T-helper 1 cell treated with Interleukin-12 subunit alpha and Interleukin-12 subunit beta and Interleukin-4 antibody, amounts not matched to agents 30 ng/mL and 1 ng/mL, for 36 hours (primary cell): ENCODE data around the gene EMILIN2. TPM values are rescaled to one million over a fixed set of nuclear protein-coding genes. Genes with fewer than 3 reads are reported as not detected.
"Not testable (repeated sequence)": the region's sequence is repeated elsewhere in the genome, so short reads cannot be mapped to it uniquely, and the experiment has no call there.

Source experiments
- intact Hi-C: fragments of 100-400 bp; cut with micrococcal nuclease; formaldehyde crosslinking; loops from one replicate; pipeline ENCODE4 v1.15.1; 2024
- total RNA-seq: library from RNA; stranded (reverse); gene quantifications from 2 replicates; pipeline ENCODE4 v1.2.3, GENCODE V29; 2022

The EMILIN2 gene
- total RNA-seq, 1 donor from 2014 or later, result 25.3 TPM

GRCh38 chr18:2913398-2914005 is 66.7 kb downstream of the EMILIN2 start:
- intact Hi-C loops, result no loop called here

GRCh38 chr18:2914185-2914880 is 67.5 kb downstream of the EMILIN2 start:
- intact Hi-C loops, result no loop called here

GRCh38 chr18:2914881-2915240 is 68.1 kb downstream of the EMILIN2 start:
- intact Hi-C loops, result no loop called here

DNA sequence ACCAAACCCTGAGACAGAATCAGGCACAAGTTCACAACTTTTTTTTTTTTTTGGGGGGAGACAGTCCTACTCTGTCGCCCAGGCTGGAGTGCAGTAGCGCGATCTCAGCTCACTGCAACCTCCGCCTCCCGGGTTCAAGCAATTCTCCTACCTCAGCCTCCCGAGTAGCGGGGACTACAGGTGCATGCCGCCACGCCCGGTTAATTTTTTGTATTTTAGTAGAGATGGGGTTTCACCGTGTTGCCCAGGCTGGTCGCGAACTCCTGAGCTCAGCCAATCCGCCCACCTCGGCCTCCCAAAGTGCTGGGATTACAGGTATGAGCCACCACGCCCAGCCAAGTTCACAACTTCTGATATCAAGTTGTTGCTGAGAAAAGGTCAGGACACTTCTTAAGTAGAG is 68.7 kb downstream of the EMILIN2 start:
- intact Hi-C loops, result not testable (repeated sequence)

GRCh38 chr18:2916184-2916583 is 69.4 kb downstream of the EMILIN2 start:
- intact Hi-C loops, result no loop called here

GRCh38 chr18:2917259-2918047 is 70.6 kb downstream of the EMILIN2 start:
- intact Hi-C loops, result no loop called here

DNA sequence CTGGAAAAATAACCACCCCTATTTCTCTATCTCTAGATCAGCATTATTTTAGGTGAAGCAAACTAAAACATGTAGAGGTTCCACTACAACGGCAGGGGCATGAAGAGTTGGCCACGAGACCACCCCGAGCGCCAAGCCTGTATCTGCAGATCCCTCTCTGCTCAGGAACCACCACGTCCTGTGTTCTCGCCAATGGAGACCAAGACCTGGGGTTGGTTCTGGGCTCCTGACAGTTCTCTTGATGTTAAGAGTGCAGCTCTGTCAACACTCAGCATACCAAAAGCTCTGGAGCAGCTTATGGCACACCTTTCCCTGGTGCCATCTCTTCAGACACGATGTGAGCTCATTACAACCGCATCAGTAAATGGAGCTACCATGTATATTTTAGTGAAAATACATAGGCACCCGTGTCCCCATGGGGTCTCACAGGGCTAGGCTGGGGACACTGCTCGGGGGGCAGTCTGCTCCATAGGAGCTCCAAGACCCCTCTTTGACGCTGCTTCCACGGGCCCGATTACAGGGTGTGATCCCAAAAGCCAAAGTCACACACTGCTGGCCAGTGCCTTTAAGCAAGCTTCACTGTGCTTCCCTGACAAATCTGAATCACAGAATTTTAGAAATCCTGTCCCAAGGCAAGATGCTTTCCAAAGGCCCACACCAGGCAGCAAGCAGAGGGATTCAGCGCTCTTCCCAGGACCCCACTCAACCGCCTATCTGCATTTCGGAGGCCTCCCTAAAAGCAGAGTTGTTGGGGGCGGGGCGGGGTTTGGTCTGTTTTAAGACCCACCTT is 72.2 kb downstream of the EMILIN2 start:
- intact Hi-C loops, result no loop called here

DNA sequence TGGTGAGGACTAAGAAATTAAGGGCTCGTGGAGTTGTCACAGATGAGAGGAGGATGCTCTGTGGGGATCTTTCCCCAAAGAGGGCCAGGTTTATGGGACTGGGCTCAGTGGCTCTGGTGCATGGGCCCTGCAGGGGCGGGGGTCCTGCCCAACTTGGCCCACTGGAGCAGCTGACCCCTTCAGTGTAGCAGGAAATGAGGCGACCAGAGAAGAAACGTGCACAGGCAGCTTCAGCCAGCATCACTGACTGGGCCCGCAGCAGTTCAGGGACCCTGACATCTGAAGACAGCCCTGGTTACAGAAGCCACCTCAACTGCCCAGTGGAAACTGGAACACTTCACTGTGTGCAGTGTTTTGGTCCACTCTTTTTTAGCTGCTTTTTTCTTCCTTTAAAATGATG is 72.8 kb downstream of the EMILIN2 start:
- intact Hi-C loops, result no loop called here

DNA sequence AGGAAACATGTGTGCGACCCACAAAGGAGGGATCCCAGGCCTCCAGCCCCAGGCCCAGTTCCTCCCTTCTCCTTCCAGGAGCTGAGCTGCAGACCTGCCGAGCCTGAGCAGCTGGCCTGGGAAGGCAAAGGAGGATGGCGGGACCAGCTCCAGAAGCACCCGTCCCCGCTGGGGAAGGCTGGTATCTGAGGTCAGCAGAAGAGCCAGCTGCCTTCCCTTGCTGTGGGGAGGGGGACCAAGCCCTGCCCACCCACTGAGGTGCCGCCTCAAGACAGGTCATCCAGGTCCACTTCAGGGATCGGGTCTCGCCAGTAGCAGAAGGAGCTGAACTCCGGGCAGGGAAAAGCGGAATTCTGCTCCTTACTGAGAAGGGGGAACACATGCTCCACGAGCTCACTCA is 73.2 kb downstream of the EMILIN2 start:
- intact Hi-C loops, result no loop called here

- intact Hi-C loops, result no loop called here
These were observed 73.9 kb downstream of the EMILIN2 start for GRCh38 chr18:2920546-2921343.

- intact Hi-C loops, result no loop called here
These were observed 75.0 kb downstream of the EMILIN2 start for GRCh38 chr18:2921778-2922177.

DNA sequence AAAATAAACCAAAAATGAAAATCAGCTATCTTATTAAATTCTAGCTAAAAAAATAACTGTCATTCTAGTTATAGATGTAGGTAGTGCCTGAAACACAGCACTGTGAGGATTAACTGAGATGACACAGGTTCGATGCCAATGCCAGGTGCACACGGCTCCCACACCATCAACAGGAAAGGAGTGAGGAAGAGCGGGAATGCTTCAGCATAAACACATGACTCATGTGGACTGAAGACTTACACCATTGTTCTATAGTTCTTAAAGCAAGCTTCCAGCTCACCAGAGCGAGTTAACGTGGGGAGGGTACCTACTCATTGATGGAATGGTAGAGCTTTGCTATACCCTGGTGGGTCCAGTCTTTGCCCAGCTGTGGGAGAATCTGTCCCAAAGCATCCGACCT is 76.7 kb downstream of the EMILIN2 start:
- intact Hi-C loops, result no loop called here

GRCh38 chr18:2924920-2925319 is 78.1 kb downstream of the EMILIN2 start:
- intact Hi-C loops, result no loop called here

GRCh38 chr18:2926528-2926927 is 79.7 kb downstream of the EMILIN2 start:
- intact Hi-C loops, result no loop called here

GRCh38 chr18:2927745-2928144 is 80.9 kb downstream of the EMILIN2 start:
- intact Hi-C loops, result no loop called here

GRCh38 chr18:2932247-2933181 is 85.7 kb downstream of the EMILIN2 start:
- intact Hi-C loops, result loop anchor here (1.0 kb wide), 7 partner anchors 28 to 314 kb away; no protein-coding TSS in a partner anchor

DNA sequence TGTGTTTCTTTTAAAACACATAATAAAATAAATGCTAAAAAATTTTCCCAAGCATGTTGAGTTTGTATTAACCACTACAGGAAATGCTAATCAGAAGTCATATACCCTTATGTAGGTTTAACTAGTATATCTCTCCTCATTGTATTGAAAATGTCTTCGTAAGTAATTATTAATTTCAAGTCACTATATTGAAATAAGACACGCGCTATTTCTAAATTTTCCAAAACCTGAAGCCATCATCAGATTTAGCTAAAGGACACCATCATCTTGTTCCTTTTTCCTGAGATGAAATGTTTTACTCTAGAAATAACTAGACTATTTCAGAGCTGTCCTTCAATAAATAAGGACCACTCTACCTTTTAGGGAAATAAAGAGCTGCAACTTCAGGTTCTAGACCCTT is 87.2 kb downstream of the EMILIN2 start:
- intact Hi-C loops, result no loop called here

- intact Hi-C loops, result no loop called here
These were observed 88.8 kb downstream of the EMILIN2 start for GRCh38 chr18:2935438-2936192.

- intact Hi-C loops, result no loop called here
These were observed 92.5 kb downstream of the EMILIN2 start for GRCh38 chr18:2939317-2939716.
